ENCODE data around the gene CDC42BPA. TPM values are rescaled to one million over a fixed set of nuclear protein-coding genes. Genes with fewer than 3 reads are reported as not detected.

Gene CDC42BPA
- total RNA-seq, 1 experiment from 2014 or later = 30.1 TPM

- Histone ChIP-seq H3K27me3 (ENCODE audit: insufficient read depth, low read length) (no peaks in the 10 kb centered on the region), H3K27ac (ENCODE audit: insufficient read length, low read depth, low read length) (no peak overlapping the region), H2BK12ac (ENCODE audit: insufficient read length, low read depth, low read length) (no peak overlapping the region), H3T11ph (ENCODE audit: low read length) (no peak overlapping the region), H3K79me1 (ENCODE audit: insufficient read depth, low read depth, low read length, poor library complexity, severe bottlenecking) (peaks cover 5% of the 10 kb centered on the region), H3K23ac (ENCODE audit: insufficient read length, low read depth, low read length) (no peak overlapping the region), H3K18ac (ENCODE audit: insufficient read length, low read depth, low read length) (no peak overlapping the region), H3K4me2 (ENCODE audit: insufficient read depth, insufficient read length, low read length) (no peak overlapping the region), H3K9ac (ENCODE audit: extremely low read depth, insufficient read length, low read length) (no peak overlapping the region), H3K4ac (ENCODE audit: low read depth, low read length) (no peak overlapping the region), H3K23me2 (ENCODE audit: insufficient read length, low read depth, low read length, poor library complexity, severe bottlenecking) (no peaks in the 10 kb centered on the region), H4K20me1 (ENCODE audit: control insufficient read depth, insufficient read depth, insufficient read length) (no peaks in the 10 kb centered on the region), H2AK5ac (ENCODE audit: insufficient read length, low read length) (no peak overlapping the region), H4K91ac (ENCODE audit: insufficient read length, low read depth, low read length) (no peak overlapping the region), H3K14ac (ENCODE audit: insufficient read depth, low read length) (no peak overlapping the region), H3K56ac (ENCODE audit: insufficient read length, low read depth, low read length) (no peak overlapping the region), H2BK15ac (ENCODE audit: low read depth, low read length) (no peak overlapping the region), H2BK120ac (ENCODE audit: low read depth, low read length, poor library complexity, severe bottlenecking) (no peak overlapping the region), H4K8ac (replicated peaks; ENCODE audit: insufficient read length, low read depth, low read length) (no peak overlapping the region), H3K4me1 (ENCODE audit: insufficient read depth, low read length) (peaks cover 7% of the 10 kb centered on the region), H2AFZ (ENCODE audit: low read length) (no peak overlapping the region), H4K5ac (ENCODE audit: insufficient read length, low read depth, low read length) (no peak overlapping the region), H2BK5ac (ENCODE audit: insufficient read length, low read length) (no peak overlapping the region), H3K79me2 (ENCODE audit: insufficient read depth, low read length) (no peaks in the 10 kb centered on the region), H3K9me3 (ENCODE audit: control insufficient read depth, low read depth, low read length) (no peaks in the 10 kb centered on the region), H2BK20ac (ENCODE audit: low read depth, low read length, poor library complexity, severe bottlenecking) (no peak overlapping the region)
- TF ChIP-seq, protein P1, sequence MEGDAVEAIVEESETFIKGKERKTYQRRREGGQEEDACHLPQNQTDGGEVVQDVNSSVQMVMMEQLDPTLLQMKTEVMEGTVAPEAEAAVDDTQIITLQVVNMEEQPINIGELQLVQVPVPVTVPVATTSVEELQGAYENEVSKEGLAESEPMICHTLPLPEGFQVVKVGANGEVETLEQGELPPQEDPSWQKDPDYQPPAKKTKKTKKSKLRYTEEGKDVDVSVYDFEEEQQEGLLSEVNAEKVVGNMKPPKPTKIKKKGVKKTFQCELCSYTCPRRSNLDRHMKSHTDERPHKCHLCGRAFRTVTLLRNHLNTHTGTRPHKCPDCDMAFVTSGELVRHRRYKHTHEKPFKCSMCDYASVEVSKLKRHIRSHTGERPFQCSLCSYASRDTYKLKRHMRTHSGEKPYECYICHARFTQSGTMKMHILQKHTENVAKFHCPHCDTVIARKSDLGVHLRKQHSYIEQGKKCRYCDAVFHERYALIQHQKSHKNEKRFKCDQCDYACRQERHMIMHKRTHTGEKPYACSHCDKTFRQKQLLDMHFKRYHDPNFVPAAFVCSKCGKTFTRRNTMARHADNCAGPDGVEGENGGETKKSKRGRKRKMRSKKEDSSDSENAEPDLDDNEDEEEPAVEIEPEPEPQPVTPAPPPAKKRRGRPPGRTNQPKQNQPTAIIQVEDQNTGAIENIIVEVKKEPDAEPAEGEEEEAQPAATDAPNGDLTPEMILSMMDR (conservative IDR thresholded peaks at IDR 0.05) = no peak
- peak overlapping the region; percentile 18 to 32 (median 23); a peak in 2 of 7 replicates for H3K27ac Mint-ChIP-seq
- WGBS (ENCODE audit: extremely low coverage, insufficient read length, low lambda C conversion rate) = no CpG with 5 or more reads among the region's 9 CpGs
- peaks cover 42 to 50% of the 10 kb centered on the region in 2 experiments for H3K4me1 Mint-ChIP-seq
- peaks cover 2 to 4% of the 10 kb centered on the region in 2 experiments; a peak in 1 of 5 replicates for H3K9me3 Mint-ChIP-seq
- H3K27me3 Mint-ChIP-seq (ENCODE audit: low read depth) = no peaks in the 10 kb centered on the region; the same call in 1 of the 2 replicates
- no peak for DNase-seq
- H3K36me3 Mint-ChIP-seq (ENCODE audit: insufficient read depth in 1 of 3, low read depth in 3 of 3) = peaks cover 3 to 7% (median 5%) of the 10 kb centered on the region in 3 experiments; a peak in 6 of 7 replicates
- H3K4me3 Mint-ChIP-seq = no peak overlapping the region
These were observed 372.0 kb downstream of the CDC42BPA start for GRCh38 chr1:226946285-226946684.

Measured in H9 (cell line).